IMR-90 (cell line): ENCODE measurements around the gene AZU1. TPM values are rescaled to one million over a fixed set of nuclear protein-coding genes. Genes with fewer than 3 reads are reported as not detected.

Experiments
- ATAC-seq: fragments of 200-7000 bp; cut with Tn5 transposase; 2 replicates; pipeline ENCODE4 v1.9.1; 2020; ENCODE audit warnings: low read depth, mild to moderate bottlenecking, moderate library complexity
- BruUV-seq: library from RNA; stranded (reverse); fragments of 400-500 nt; replicated peaks from 2 replicates; lab custom pipeline; 2021; lab: Mats Ljungman, UMichigan
- CTCF ChIA-PET: fragments of 300-600 bp; formaldehyde crosslinking; extraction: SDS; loops from one replicate; lab custom pipeline; 2021; ENCODE audit warnings: antibody characterized with exemption; lab: Yijun Ruan, JAX
- POLR2A ChIA-PET: fragments of 300-600 bp; sonication (Branson Sonifier 250); formaldehyde crosslinking; loops from one replicate; lab custom pipeline; 2022; ENCODE audit warnings: antibody characterized with exemption; ENCODE audit not compliant: unreplicated experiment; lab: Charles Lee
- DNase-seq: peaks from one replicate; pipeline ENCODE4 v3.0.0; 2013
- H2AFZ ChIP-seq: replicated peaks from 2 replicates; pipeline ENCODE3; 2013; ENCODE audit warnings: low read length, mild to moderate bottlenecking; ENCODE audit not compliant: poor library complexity
- H2AK5ac ChIP-seq: 2 replicates; pipeline ENCODE4 v1.6.1; 2013; ENCODE audit warnings: low read depth, low read length, inconsistent platforms
- H2AK9ac ChIP-seq: replicated peaks from 2 replicates; pipeline ENCODE3; 2013; ENCODE audit warnings: mild to moderate bottlenecking, low read depth, low read length, moderate library complexity; ENCODE audit not compliant: poor library complexity
- H2BK120ac ChIP-seq: 2 replicates; pipeline ENCODE4 v1.6.1; 2013; ENCODE audit warnings: low read depth, low read length, inconsistent platforms
- H2BK15ac ChIP-seq: 3 replicates; pipeline ENCODE4 v1.6.1; 2013; ENCODE audit warnings: low read depth, low read length, inconsistent platforms
- H2BK20ac ChIP-seq: 2 replicates; pipeline ENCODE4 v1.6.1; 2013; ENCODE audit warnings: low read depth, mild to moderate bottlenecking, inconsistent platforms, low read length, moderate library complexity
- H2BK5ac ChIP-seq: 2 replicates; pipeline ENCODE4 v1.6.1; 2013; ENCODE audit warnings: mild to moderate bottlenecking, low read depth, low read length, inconsistent platforms; ENCODE audit not compliant: poor library complexity, severe bottlenecking
- H3K14ac ChIP-seq: replicated peaks from 2 replicates; pipeline ENCODE4 v1.6.1; 2013; ENCODE audit warnings: low read depth, low read length, inconsistent platforms
- H3K18ac ChIP-seq: 2 replicates; pipeline ENCODE4 v1.6.1; 2013; ENCODE audit warnings: low read depth, low read length, control low read depth
- H3K23ac ChIP-seq: 2 replicates; pipeline ENCODE4 v1.6.1; 2013; ENCODE audit warnings: low read depth, low read length, inconsistent platforms
- H3K27ac ChIP-seq: 2 replicates; pipeline ENCODE4 v1.5.1; 2013; ENCODE audit warnings: mild to moderate bottlenecking, control low read depth, low read length; ENCODE audit not compliant: insufficient read depth
- H3K27me3 ChIP-seq: 2 replicates; pipeline ENCODE4 v1.6.1; 2013; ENCODE audit warnings: low read length; ENCODE audit not compliant: control insufficient read depth, insufficient read depth
- H3K36me3 ChIP-seq: 2 replicates; pipeline ENCODE4 v1.6.1; 2013; ENCODE audit warnings: low read length, mixed read lengths; ENCODE audit not compliant: control insufficient read depth, insufficient read depth
- H3K4ac ChIP-seq: 2 replicates; pipeline ENCODE4 v1.6.1; 2013; ENCODE audit warnings: low read depth, low read length, inconsistent platforms
- H3K4me1 ChIP-seq: 2 replicates; pipeline ENCODE4 v1.6.1; 2013; ENCODE audit warnings: low read length, mixed read lengths; ENCODE audit not compliant: control insufficient read depth, insufficient read depth
- H3K4me2 ChIP-seq: 2 replicates; pipeline ENCODE4 v1.6.1; 2013; ENCODE audit warnings: low read depth, mild to moderate bottlenecking, control low read depth, low read length, moderate library complexity
- H3K4me3 ChIP-seq: 2 replicates; pipeline ENCODE4 v1.5.1; 2013; ENCODE audit warnings: low read depth, mild to moderate bottlenecking, control low read depth, low read length, moderate library complexity; ENCODE audit not compliant: insufficient read depth
- H3K56ac ChIP-seq: 2 replicates; pipeline ENCODE4 v1.6.1; 2013; ENCODE audit warnings: low read length, inconsistent platforms; ENCODE audit not compliant: insufficient read depth; ENCODE audit errors: extremely low read depth
- H3K79me1 ChIP-seq, 2 experiments: 2 replicates each; pipeline ENCODE4 v1.6.1; 2013; ENCODE audit warnings: low read length in 2 of 2, inconsistent platforms in 1 of 2, low read depth in 1 of 2
- H3K9ac ChIP-seq: 2 replicates; pipeline ENCODE4 v1.6.1; 2013; ENCODE audit warnings: low read depth, low read length, control low read depth
- H3K9me1 ChIP-seq: 2 replicates; pipeline ENCODE4 v1.6.1; 2013; ENCODE audit warnings: low read length, inconsistent platforms; ENCODE audit not compliant: insufficient read depth
- H3K9me3 ChIP-seq: 2 replicates; pipeline ENCODE4 v1.6.1; 2013; ENCODE audit warnings: low read length; ENCODE audit not compliant: control insufficient read depth, insufficient read depth
- H4K20me1 ChIP-seq: 2 replicates; pipeline ENCODE4 v1.6.1; 2013; ENCODE audit warnings: low read length, inconsistent platforms; ENCODE audit not compliant: insufficient read depth
- H4K5ac ChIP-seq: 2 replicates; pipeline ENCODE4 v1.6.1; 2013; ENCODE audit warnings: mild to moderate bottlenecking, low read depth, low read length, control low read depth
- H4K8ac ChIP-seq, 2 experiments: 2 replicates each; pipeline ENCODE4 v1.6.1; 2013; ENCODE audit warnings: low read depth in 2 of 2, low read length in 2 of 2, control low read depth in 1 of 2, inconsistent platforms in 1 of 2
- H4K91ac ChIP-seq: 2 replicates; pipeline ENCODE4 v1.6.1; 2013; ENCODE audit warnings: low read depth, low read length, inconsistent platforms; ENCODE audit not compliant: insufficient read depth
- MAZ ChIP-seq: IDR thresholded peaks from 2 replicates; pipeline ENCODE4 v1.6.1; 2012; ENCODE audit warnings: low read depth, mild to moderate bottlenecking, low read length, improper control_type of control experiment, moderate library complexity, borderline replicate concordance
- RFX5 ChIP-seq: IDR thresholded peaks from 2 replicates; pipeline ENCODE4 v1.8.0; 2012; ENCODE audit warnings: low read depth, mild to moderate bottlenecking, low read length, moderate library complexity
- WGBS, 2 experiments: methylation state at CpG; one replicate each; pipeline versions ENCODE4 v1.1.5 to v1.1.7; 2013; ENCODE audit warnings: missing lambda C conversion rate in 2 of 2; ENCODE audit not compliant: insufficient read length in 1 of 2; ENCODE audit errors: extremely low coverage in 2 of 2; 5-methylcytosine and 5-hydroxymethylcytosine counted together
- dilution Hi-C: fragments of 300-500 bp; cut with HindIII; formaldehyde crosslinking; loops from one replicate; pipeline ENCODE4 v1.14.3; 2018; ENCODE audit warnings: low sequenced_read_pairs; ENCODE audit not compliant: unreplicated experiment
- in situ Hi-C: fragments of 300-500 bp; cut with MboI; formaldehyde crosslinking; loops from 3 replicates; pipeline ENCODE4 v1.14.3; 2019; ENCODE audit warnings: low sequenced_read_pairs, inconsistent platforms, mixed read lengths
- intact Hi-C: fragments of 100-400 bp; cut with micrococcal nuclease; formaldehyde crosslinking; loops from 2 replicates; pipeline ENCODE4 v1.10.0; 2022
- polyA plus RNA-seq, 3 experiments: library from polyadenylated mRNA; depleted of rRNA; stranded (reverse); fragments of >200 nt; gene quantifications; 2 replicates each; pipeline ENCODE4 v1.2.3, GENCODE V29; 2012; ENCODE audit warnings: low replicate concordance in 1 of 3
- total RNA-seq: library from RNA; depleted of rRNA; stranded (reverse); fragments of >200 nt; gene quantifications from 2 replicates; pipeline ENCODE4 v1.2.3, GENCODE V29; 2012

AZU1 gene
- total and polyA plus RNA-seq, 2 of the 4 experiments (the other 2 are of a cell fraction) = 0.12 TPM; not detected in 1

DNA sequence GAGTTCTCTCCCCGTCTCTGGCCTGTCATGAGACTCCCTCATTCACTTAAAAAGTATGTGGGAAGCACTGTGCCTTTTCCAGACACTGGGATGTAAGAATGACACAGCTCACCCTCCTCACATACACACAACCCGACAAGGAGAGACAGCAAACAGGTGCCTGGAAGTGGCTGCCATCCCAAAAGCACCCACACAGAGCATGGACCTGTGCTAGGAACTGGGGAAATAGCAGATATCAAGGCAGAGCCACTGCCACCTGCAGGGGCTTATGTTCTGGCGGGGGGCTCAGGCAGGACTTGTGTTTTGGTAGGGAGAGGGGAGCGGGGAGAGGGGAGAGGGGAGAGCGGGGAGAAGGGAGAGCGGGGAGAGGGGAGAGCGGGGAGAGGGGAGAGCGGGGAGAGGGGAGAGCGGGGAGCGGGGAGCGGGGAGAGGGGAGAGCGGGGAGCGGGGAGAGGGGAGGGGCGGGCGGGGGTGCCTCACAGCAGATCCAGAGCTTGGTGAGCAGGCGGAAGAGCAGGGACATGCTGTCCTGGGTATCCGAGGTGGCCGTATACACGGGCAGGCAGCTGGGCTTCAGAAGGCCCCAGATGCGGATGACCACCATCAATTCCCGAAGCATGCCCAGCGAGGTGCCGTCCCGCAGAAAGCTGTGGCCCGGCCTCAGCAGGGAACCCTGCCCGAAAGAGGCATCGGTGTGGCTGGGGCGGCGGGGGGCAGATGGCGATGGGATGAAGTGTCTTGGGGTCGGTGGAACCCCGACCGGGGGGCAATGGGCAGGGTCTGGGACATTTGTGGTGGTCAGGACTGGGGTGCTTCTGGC lies 44.0 kb downstream of the AZU1 start:
- no peak for TF ChIP-seq RFX5
- 0 out of 2 replicates have a peak, but pooled peaks have one; percentile 8 for TF ChIP-seq MAZ
- H3K4me1 ChIP-seq = peaks cover 22% of the 10 kb centered on the region
- H2BK120ac ChIP-seq = no peak overlapping the region
- no peaks in the 10 kb centered on the region; the same call in 1 of the 2 replicates for H3K9me1 ChIP-seq
- 60% methylated on average over 1 of the region's 33 CpGs; no CpG with 5 or more reads in 1 of the 2 experiments for WGBS, 2 experiments
- peak overlapping the region; percentile 42 for H2AK9ac ChIP-seq
- H4K20me1 ChIP-seq = peaks cover 20% of the 10 kb centered on the region
- H3K56ac ChIP-seq = no peak overlapping the region
- intact Hi-C loops (no loop called here), dilution Hi-C loops (no loop called here), in situ Hi-C loops (no loop called here)
- H4K5ac ChIP-seq = no peak overlapping the region
- no peaks in the 10 kb centered on the region for H3K9me3 ChIP-seq
- no peak overlapping the region for H3K4me2 ChIP-seq
- peak overlapping the region; percentile 27; the same call in 1 of the 2 replicates for H3K4ac ChIP-seq
- no peak overlapping the region for H3K18ac ChIP-seq
- H2AFZ ChIP-seq = peak overlapping the region; percentile 43
- H3K23ac ChIP-seq = peak overlapping the region; percentile 71; the same call in 1 of the 2 replicates
- no peak overlapping the region for H4K91ac ChIP-seq
- H3K27ac ChIP-seq = no peak overlapping the region
- H2AK5ac ChIP-seq = peak overlapping the region; percentile 17; the same call in 1 of the 2 replicates
- CTCF ChIA-PET = no interaction called here
- H4K8ac ChIP-seq = 0 out of 4 replicates have a peak overlapping the region, but pooled peaks of 1 of the 2 experiments have one; percentile 25
- H2BK5ac ChIP-seq = no peak overlapping the region
- DNase-seq (peak; percentile 31), ATAC-seq (no peak)
- no peak overlapping the region for H3K9ac ChIP-seq
- H2BK15ac ChIP-seq = no peak overlapping the region
- no peak overlapping the region; the same call in 1 of the 2 replicates for H3K14ac ChIP-seq
- H3K27me3 ChIP-seq = no peaks in the 10 kb centered on the region
- POLR2A ChIA-PET = no interaction called here
- H3K79me1 ChIP-seq = peaks cover 7 to 22% of the 10 kb centered on the region in 2 experiments; a peak in 2 of 4 replicates
- peaks cover 39% of the 10 kb centered on the region for H3K36me3 ChIP-seq
- BruUV-seq = no TSS peak
- no peak overlapping the region for H3K4me3 ChIP-seq
- H2BK20ac ChIP-seq = no peak overlapping the region
